Measurements from ENCODE around the gene AFF3.

The AFF3 gene

GRCh38 chr2:99652862-99653261 is 489.5 kb downstream of the AFF3 start:
- Histone ChIP-seq H3K27me3 (ENCODE audit: control insufficient read depth, insufficient read depth, low read length) (no peaks in the 10 kb centered on the region), H3K9ac (ENCODE audit: low read length) (no peak overlapping the region), H3K36me3 (ENCODE audit: control insufficient read depth, insufficient read depth, low read length) (no peaks in the 10 kb centered on the region), H3K4me3 (ENCODE audit: low read length) (no peak overlapping the region), H3K4me1 (ENCODE audit: control insufficient read depth, insufficient read depth, low read length) (peaks cover 10% of the 10 kb centered on the region), H3K27ac (ENCODE audit: low read depth, low read length) (no peak overlapping the region)

DNA sequence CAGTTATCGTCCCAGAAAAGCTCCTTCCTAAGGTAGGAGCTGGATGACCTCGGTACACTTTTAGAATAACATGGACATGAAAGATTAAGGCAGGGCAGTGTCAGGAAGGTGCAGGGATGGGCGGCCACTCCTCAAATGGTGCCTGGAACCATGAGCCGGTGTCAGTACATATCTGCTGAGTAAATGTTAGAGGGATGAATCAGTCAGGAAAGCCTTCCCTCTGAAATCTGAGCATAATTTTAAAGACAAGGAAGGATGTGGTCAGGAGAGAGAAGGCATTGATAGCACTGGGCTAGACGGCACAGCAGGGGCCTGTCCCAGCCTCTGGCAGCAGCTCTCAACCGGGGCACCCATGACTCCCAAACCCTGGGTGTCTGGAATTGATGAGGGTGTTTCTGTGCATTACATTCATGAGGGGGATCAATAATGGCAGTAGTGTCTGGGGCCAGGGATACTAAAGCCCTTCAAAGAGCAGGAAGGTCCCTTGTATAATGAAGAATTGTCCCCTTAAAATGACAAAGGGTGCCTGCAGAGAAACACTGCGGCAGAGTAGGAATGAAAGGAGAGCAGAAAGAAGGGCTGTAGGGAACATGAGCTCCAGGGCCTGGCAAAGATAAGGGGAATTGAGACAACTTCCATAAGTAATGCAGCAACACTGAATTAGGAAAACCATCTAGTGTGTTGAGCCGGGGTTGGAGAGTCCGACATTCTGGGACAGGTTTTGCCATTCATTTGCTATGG is 490.3 kb downstream of the AFF3 start:
- Histone ChIP-seq H3K36me3 (ENCODE audit: control insufficient read depth, insufficient read depth, low read length) (no peaks in the 10 kb centered on the region), H3K4me1 (ENCODE audit: control insufficient read depth, insufficient read depth, low read length) (peaks cover 7% of the 10 kb centered on the region), H3K4me3 (ENCODE audit: low read length) (no peak overlapping the region), H3K27ac (ENCODE audit: low read depth, low read length) (no peak overlapping the region), H3K9ac (ENCODE audit: low read length) (no peak overlapping the region), H3K27me3 (ENCODE audit: control insufficient read depth, insufficient read depth, low read length) (no peaks in the 10 kb centered on the region)

DNA sequence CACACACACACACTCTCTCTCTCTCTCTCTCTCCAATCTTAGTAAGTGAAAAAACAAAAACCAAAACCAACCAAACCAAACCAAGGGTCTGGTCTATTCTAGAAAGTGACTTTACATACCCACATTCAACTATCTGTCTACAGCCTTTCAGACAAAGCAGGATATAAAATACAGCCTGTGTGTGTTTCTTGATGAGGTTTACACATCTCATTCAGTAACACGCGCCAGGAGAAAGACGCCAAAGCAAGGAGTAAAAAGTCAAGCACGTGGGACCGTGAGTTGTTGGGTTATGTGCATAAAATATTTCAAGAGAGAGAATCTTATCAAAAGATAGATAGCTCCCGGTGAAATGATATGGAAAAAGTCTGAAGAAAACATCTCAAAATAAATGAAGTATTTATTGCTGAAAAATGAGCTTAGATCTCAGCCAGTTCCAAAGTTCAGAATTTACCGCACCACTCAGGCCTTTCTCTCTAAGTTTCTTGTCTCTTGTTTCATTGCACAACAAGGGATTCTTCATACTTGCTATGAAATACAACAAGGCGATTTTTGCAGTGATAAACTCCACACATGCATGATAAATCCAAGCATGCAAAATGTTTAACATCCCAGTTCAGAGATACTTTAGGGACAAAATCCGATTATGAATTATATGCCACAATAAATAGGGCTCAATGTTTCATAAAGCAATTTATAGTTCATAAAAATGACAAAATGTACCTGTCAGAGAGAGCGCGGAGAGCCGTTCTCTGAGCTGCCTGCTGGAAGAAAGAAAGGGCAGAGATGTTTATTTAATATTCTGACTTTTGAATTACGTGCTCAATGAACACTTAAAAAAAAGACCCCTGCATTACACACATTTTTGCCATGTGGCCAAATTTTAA is 493.2 kb downstream of the AFF3 start:
- H3K27ac ChIP-seq (ENCODE audit: low read depth, low read length) = no peak overlapping the region
- no peaks in the 10 kb centered on the region for H3K27me3 ChIP-seq (ENCODE audit: control insufficient read depth, insufficient read depth, low read length)
- H3K9ac ChIP-seq (ENCODE audit: low read length) = no peak overlapping the region
- no peaks in the 10 kb centered on the region for H3K36me3 ChIP-seq (ENCODE audit: control insufficient read depth, insufficient read depth, low read length)
- peaks cover 8% of the 10 kb centered on the region for H3K4me1 ChIP-seq (ENCODE audit: control insufficient read depth, insufficient read depth, low read length)
- H3K4me3 ChIP-seq (ENCODE audit: low read length) = no peak overlapping the region

- H3K27ac ChIP-seq (ENCODE audit: low read depth, low read length) = no peak overlapping the region
- H3K9ac ChIP-seq (ENCODE audit: low read length) = no peak overlapping the region
- peaks cover 12% of the 10 kb centered on the region for H3K4me1 ChIP-seq (ENCODE audit: control insufficient read depth, insufficient read depth, low read length)
- H3K27me3 ChIP-seq (ENCODE audit: control insufficient read depth, insufficient read depth, low read length) = no peaks in the 10 kb centered on the region
- no peaks in the 10 kb centered on the region for H3K36me3 ChIP-seq (ENCODE audit: control insufficient read depth, insufficient read depth, low read length)
- no peak overlapping the region for H3K4me3 ChIP-seq (ENCODE audit: low read length)
These were observed 494.1 kb downstream of the AFF3 start for GRCh38 chr2:99648178-99648844.

DNA sequence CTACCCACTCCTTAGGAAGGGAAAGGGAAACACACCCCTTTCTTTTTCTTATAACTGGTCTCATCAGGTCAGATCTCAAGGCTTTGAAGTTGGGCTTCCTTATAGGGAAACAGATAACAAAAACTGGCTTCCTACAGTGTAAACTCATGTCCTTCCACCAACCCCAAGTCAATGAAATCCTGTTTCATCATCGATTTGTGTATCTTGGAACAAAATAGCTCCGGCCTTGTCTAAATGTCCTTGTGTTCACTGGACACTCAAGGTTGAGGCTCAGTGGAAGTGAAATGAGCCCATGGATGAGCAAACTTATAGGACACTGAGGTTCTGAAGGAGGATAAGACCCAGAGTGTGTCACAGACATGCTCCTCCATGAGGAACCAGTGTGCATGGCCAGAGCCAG is 496.4 kb downstream of the AFF3 start:
- Histone ChIP-seq H3K27ac (ENCODE audit: low read depth, low read length) (no peak overlapping the region), H3K4me3 (ENCODE audit: low read length) (no peak overlapping the region)

DNA sequence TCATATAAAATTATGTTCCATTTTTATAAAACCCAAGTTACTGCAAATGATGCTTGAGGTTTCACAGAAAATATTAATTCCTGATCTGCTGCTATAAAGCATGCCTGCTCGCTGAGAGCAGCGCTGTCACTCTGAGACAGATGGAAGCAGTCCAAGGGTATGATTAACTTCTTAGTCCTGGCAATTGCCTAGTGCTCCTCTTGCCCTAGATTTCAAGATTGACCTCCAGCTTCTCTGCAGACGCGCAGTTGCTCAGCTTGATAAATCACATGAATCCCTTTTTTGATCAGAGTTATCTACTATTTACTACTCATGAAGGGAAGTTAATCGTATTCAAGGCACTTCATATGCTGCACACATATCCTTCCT is 498.0 kb downstream of the AFF3 start:
- Histone ChIP-seq H3K4me1 (ENCODE audit: control insufficient read depth, insufficient read depth, low read length) (peaks cover 12% of the 10 kb centered on the region), H3K27me3 (ENCODE audit: control insufficient read depth, insufficient read depth, low read length) (no peaks in the 10 kb centered on the region), H3K9ac (ENCODE audit: low read length) (no peak overlapping the region), H3K36me3 (ENCODE audit: control insufficient read depth, insufficient read depth, low read length) (no peaks in the 10 kb centered on the region), H3K27ac (ENCODE audit: low read depth, low read length) (no peak overlapping the region), H3K4me3 (ENCODE audit: low read length) (no peak overlapping the region)

More for the DNA sequence above, 496.4 kb downstream of the AFF3 start:
- no peaks in the 10 kb centered on the region for H3K27me3 ChIP-seq (ENCODE audit: control insufficient read depth, insufficient read depth, low read length)
- no peak overlapping the region for H3K9ac ChIP-seq (ENCODE audit: low read length)
- peaks cover 12% of the 10 kb centered on the region for H3K4me1 ChIP-seq (ENCODE audit: control insufficient read depth, insufficient read depth, low read length)
- H3K36me3 ChIP-seq (ENCODE audit: control insufficient read depth, insufficient read depth, low read length) = no peaks in the 10 kb centered on the region

DNA sequence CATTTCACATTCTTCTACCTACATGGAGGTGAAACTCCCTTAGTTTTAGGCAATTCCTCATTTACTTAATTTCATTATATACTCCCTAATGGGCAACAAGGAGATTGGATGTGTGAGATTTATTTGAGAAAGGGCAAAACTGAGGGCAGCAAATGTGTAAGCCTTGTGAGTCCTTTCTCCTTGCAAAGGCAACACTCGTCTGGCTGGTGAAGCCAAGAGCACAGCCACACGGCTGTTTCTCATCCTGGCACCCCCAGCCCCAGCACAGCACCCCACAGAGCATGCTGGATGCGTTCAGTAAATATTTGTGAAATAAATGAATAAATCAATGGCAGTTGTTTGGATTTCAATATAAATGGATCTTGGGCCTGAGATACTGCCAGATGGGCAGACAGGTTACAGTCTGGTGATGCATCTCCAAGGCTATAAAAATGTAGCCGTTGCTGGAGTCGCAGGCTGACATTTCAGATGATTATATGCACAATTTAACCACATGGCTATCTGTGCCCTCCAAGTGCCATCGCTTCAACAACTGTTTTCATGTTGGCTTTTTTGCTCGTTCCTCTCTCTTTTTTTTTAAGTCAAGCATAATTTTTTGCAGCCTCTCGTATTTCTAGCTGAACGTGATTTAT is 498.5 kb downstream of the AFF3 start:
- no peak overlapping the region for H3K27ac ChIP-seq (ENCODE audit: low read depth, low read length)
- H3K4me3 ChIP-seq (ENCODE audit: low read length) = no peak overlapping the region
- H3K9ac ChIP-seq (ENCODE audit: low read length) = no peak overlapping the region
- no peaks in the 10 kb centered on the region for H3K36me3 ChIP-seq (ENCODE audit: control insufficient read depth, insufficient read depth, low read length)
- H3K27me3 ChIP-seq (ENCODE audit: control insufficient read depth, insufficient read depth, low read length) = no peaks in the 10 kb centered on the region
- peaks cover 11% of the 10 kb centered on the region for H3K4me1 ChIP-seq (ENCODE audit: control insufficient read depth, insufficient read depth, low read length)

- Histone ChIP-seq H3K9ac (ENCODE audit: low read length) (no peak overlapping the region), H3K36me3 (ENCODE audit: control insufficient read depth, insufficient read depth, low read length) (no peaks in the 10 kb centered on the region), H3K27me3 (ENCODE audit: control insufficient read depth, insufficient read depth, low read length) (no peaks in the 10 kb centered on the region)
These were observed 500.4 kb downstream of the AFF3 start for GRCh38 chr2:99641999-99642398.

DNA sequence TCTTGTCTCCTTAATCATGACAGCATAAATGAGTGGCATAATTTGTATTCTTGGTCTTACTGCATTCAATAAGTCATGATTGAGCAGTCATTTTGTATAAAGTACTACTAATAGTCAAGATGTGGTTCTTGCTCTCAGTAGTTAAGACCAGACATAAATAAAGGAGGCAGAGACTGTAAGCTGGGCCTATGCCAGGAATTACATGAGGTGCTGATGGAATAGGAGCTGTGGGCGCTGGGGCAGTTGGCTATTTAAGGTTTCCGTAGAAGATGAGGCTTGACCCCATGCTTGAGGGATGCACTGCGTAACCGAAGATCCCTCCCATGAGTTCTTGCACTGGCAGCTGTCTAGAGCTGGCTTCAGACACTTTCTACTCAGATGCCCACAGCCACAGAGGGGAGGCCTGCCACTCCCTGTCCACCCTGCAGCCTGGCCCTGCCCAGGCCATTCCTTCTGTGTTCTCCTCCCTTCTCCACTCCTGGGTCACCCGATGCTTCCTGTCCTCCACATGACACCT is 501.7 kb downstream of the AFF3 start:
- no peak overlapping the region for H3K4me3 ChIP-seq (ENCODE audit: low read length)
- H3K36me3 ChIP-seq (ENCODE audit: control insufficient read depth, insufficient read depth, low read length) = no peaks in the 10 kb centered on the region
- H3K4me1 ChIP-seq (ENCODE audit: control insufficient read depth, insufficient read depth, low read length) = peaks cover 11% of the 10 kb centered on the region
- no peaks in the 10 kb centered on the region for H3K27me3 ChIP-seq (ENCODE audit: control insufficient read depth, insufficient read depth, low read length)
- no peak overlapping the region for H3K9ac ChIP-seq (ENCODE audit: low read length)
- H3K27ac ChIP-seq (ENCODE audit: low read depth, low read length) = no peak overlapping the region

More at GRCh38 chr2:99641999-99642398, 500.4 kb downstream of the AFF3 start:
- no peak overlapping the region for H3K27ac ChIP-seq (ENCODE audit: low read depth, low read length)
- no peak overlapping the region for H3K4me3 ChIP-seq (ENCODE audit: low read length)
- peaks cover 11% of the 10 kb centered on the region for H3K4me1 ChIP-seq (ENCODE audit: control insufficient read depth, insufficient read depth, low read length)

DNA sequence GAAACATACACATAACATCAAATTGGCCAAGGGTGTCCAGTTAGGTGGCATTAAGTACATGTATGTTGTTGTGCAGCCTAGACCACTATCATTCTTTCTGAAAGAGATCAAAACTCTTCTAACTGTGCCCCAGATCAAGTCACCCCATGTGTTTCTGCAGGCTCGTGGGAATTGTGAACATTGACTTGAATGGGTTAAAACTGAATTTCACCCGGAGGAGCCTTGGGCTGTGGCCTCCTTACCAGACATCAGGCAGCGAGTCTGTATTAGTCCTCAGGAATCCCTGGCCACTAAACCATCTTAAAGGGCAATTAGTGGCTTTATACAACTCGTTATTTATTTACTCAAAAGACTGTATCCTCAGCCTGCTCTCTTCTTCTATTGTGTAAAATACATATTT is 503.6 kb downstream of the AFF3 start:
- Histone ChIP-seq H3K27ac (ENCODE audit: low read depth, low read length) (no peak overlapping the region), H3K4me3 (ENCODE audit: low read length) (no peak overlapping the region), H3K4me1 (ENCODE audit: control insufficient read depth, insufficient read depth, low read length) (peaks cover 7% of the 10 kb centered on the region), H3K36me3 (ENCODE audit: control insufficient read depth, insufficient read depth, low read length) (no peaks in the 10 kb centered on the region), H3K9ac (ENCODE audit: low read length) (no peak overlapping the region), H3K27me3 (ENCODE audit: control insufficient read depth, insufficient read depth, low read length) (no peaks in the 10 kb centered on the region)

- no peaks in the 10 kb centered on the region for H3K27me3 ChIP-seq (ENCODE audit: control insufficient read depth, insufficient read depth, low read length)
- peaks cover 3% of the 10 kb centered on the region for H3K4me1 ChIP-seq (ENCODE audit: control insufficient read depth, insufficient read depth, low read length)
- H3K4me3 ChIP-seq (ENCODE audit: low read length) = no peak overlapping the region
- H3K36me3 ChIP-seq (ENCODE audit: control insufficient read depth, insufficient read depth, low read length) = no peaks in the 10 kb centered on the region
- no peak overlapping the region for H3K27ac ChIP-seq (ENCODE audit: low read depth, low read length)
- H3K9ac ChIP-seq (ENCODE audit: low read length) = no peak overlapping the region
These were observed 505.2 kb downstream of the AFF3 start for GRCh38 chr2:99637159-99637697.
